Lower leg skin (tissue), 4 donors: ENCODE measurements around the gene FTCDNL1. TPM values are rescaled to one million over a fixed set of nuclear protein-coding genes. Genes with fewer than 3 reads are reported as not detected.

Source experiments
- DNase-seq, 2 donors: peaks; one replicate each; pipeline ENCODE4 v3.0.0-alpha.2; 2019; ENCODE audit warnings: low spot score in 2 of 2
- H3K4me3 ChIP-seq: fragments of 200-600 bp; sonication (generic); 2 replicates; pipeline ENCODE4 v1.5.1; 2017; ENCODE audit warnings: mild to moderate bottlenecking, low read depth; ENCODE audit not compliant: poor library complexity, severe bottlenecking
- CTCF ChIP-seq, 3 donors: fragments of 450-650 bp; IDR thresholded peaks; one replicate each; pipeline ENCODE4 v1.5.1; 2016; ENCODE audit warnings: antibody characterized with exemption in 3 of 3, mild to moderate bottlenecking in 3 of 3, moderate library complexity in 2 of 3
- POLR2A ChIP-seq, 2 donors: fragments of 450-650 bp; IDR thresholded peaks; one replicate each; pipeline ENCODE4 v1.6.1; 2016 to 2017; ENCODE audit warnings: antibody characterized with exemption in 2 of 2, mild to moderate bottlenecking in 1 of 2, moderate library complexity in 1 of 2
- WGBS, 2 donors: methylation state at CpG; one replicate each; pipeline ENCODE4 v1.1.5; 2018; 5-methylcytosine and 5-hydroxymethylcytosine counted together
- intact Hi-C: fragments of 100-400 bp; cut with DNase I; formaldehyde crosslinking; loops from one replicate; pipeline ENCODE4 v1.15.0; 2023; ENCODE audit warnings: low total_unique reads
- total RNA-seq, 4 donors: library from RNA; depleted of rRNA; stranded (reverse); fragments of >200 nt; gene quantifications; one replicate each; pipeline ENCODE4 v1.1.0, GENCODE V29; 2016

FTCDNL1 gene
- total RNA-seq, 4 donors from 2014 or later, result 1.9 to 2.9 (median 2.7) TPM; not detected in 1

GRCh38 chr2:199797431-199798403, 53.3 kb downstream of the FTCDNL1 start:
- intact Hi-C loops, result no loop called here
- H3K4me3 ChIP-seq, result no peak overlapping the region
- TF ChIP-seq POLR2A (IDR thresholded peaks at IDR 0.05) (no peak), CTCF (IDR thresholded peaks at IDR 0.05) (no peak)
- DNase-seq, result no peak
- 59 to 66% methylated on average over 4 of the region's 4 CpGs for whole genome bisulfite sequencing, 2 donors

- TF ChIP-seq CTCF (IDR thresholded peaks at IDR 0.05), result no peak
- no peak for TF ChIP-seq POLR2A (IDR thresholded peaks at IDR 0.05)
- no peak overlapping the region for H3K4me3 ChIP-seq
- no peak for DNase-seq
- intact Hi-C loops, result no loop called here
- WGBS, 2 donors, result 73% methylated on average over 4 of the region's 4 CpGs
Measured at GRCh38 chr2:199792381-199792780, 58.6 kb downstream of the FTCDNL1 start.

- WGBS, 2 donors, result 69 to 75% methylated on average over 3 of the region's 3 CpGs
- no peak overlapping the region for H3K4me3 ChIP-seq
- intact Hi-C loops, result no loop called here
- TF ChIP-seq CTCF (IDR thresholded peaks at IDR 0.05) (no peak), POLR2A (IDR thresholded peaks at IDR 0.05) (no peak)
- no peak for DNase-seq
Measured at GRCh38 chr2:199791326-199791725, 59.7 kb downstream of the FTCDNL1 start.

GRCh38 chr2:199784512-199784911, 66.5 kb downstream of the FTCDNL1 start:
- intact Hi-C loops, result no loop called here
- WGBS, 2 donors, result 85 to 89% methylated on average over 4 of the region's 4 CpGs
- no peak for TF ChIP-seq CTCF (IDR thresholded peaks at IDR 0.05)
- TF ChIP-seq POLR2A (IDR thresholded peaks at IDR 0.05), result no peak
- H3K4me3 ChIP-seq, result no peak overlapping the region
- DNase-seq, result no peak

GRCh38 chr2:199779589-199779988, 71.4 kb downstream of the FTCDNL1 start:
- no peak for DNase-seq
- TF ChIP-seq POLR2A (IDR thresholded peaks at IDR 0.05), result no peak
- TF ChIP-seq CTCF (IDR thresholded peaks at IDR 0.05), result no peak
- intact Hi-C loops, result no loop called here
- no peak overlapping the region for H3K4me3 ChIP-seq
- WGBS, 2 donors, result 86 to 94% methylated on average over 3 of the region's 3 CpGs
